Measurements from ENCODE around the gene PIAS4. TPM values are rescaled to one million over a fixed set of nuclear protein-coding genes. Genes with fewer than 3 reads are reported as not detected.

The PIAS4 gene
- total and polyA plus RNA-seq, 10 of the 15 experiments (the other 5 are each of a cell fraction or from before 2014, with no cell fraction given): 0.13 to 25.1 (median 11.3) TPM

DNA sequence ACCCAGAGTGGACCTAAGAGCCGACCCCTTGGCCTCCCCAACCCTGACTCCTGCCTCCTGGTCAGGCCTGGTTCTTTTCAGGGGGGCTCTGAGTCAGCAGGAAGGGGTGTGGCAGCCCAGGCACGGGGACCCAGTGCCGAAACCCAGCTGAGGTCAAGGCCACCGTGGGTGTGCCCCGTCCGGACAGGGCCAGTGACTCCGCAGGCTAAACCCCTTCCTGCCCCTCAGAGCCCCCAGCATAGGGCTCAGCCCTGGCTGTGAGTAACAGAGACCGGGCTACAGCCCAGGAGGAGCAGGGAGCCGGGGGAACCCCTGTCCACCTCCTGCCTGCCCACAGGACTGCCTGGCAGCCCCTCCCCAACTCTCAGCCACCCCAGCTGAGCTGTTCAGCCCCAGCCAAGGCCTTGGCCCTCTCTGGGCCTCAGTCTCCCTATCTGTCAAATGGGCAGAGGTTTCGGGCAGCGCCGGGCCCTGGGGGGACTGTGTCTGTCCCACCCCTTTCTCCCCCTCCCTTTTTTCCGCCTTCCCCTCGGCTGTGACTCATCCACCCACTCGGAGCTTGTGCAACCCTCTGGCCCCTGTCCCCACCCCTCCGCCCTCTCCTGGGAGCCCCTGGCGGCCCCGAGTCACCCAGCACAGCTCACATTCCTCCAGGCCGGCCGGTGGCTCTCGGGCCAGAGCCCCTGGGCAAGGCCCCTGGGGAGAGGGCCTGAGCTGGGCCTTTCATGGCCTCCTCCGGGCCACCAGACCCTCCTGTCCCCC is 50.6 kb downstream of the PIAS4 start:
- intact Hi-C loops (cut with micrococcal nuclease; ENCODE audit: unreplicated experiment): no loop called here
- TF ChIP-seq EGR1 (IDR thresholded peaks at IDR 0.05; ENCODE audit: borderline replicate concordance in 1 of 2, low read depth in 2 of 2, low read length in 2 of 2): peak in 1 of 2 experiments; percentile 49; a peak in 1 of 3 replicates
- TF ChIP-seq, protein P1, sequence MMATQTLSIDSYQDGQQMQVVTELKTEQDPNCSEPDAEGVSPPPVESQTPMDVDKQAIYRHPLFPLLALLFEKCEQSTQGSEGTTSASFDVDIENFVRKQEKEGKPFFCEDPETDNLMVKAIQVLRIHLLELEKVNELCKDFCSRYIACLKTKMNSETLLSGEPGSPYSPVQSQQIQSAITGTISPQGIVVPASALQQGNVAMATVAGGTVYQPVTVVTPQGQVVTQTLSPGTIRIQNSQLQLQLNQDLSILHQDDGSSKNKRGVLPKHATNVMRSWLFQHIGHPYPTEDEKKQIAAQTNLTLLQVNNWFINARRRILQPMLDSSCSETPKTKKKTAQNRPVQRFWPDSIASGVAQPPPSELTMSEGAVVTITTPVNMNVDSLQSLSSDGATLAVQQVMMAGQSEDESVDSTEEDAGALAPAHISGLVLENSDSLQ (IDR thresholded peaks at IDR 0.05): no peak
- H3K27me3 ChIP-seq (replicated peaks in 1 of 2; ENCODE audit: control insufficient read depth in 2 of 2, insufficient read depth in 2 of 2, low read length in 1 of 2): no peaks in the 10 kb centered on the region
- SMC1A ChIA-PET (ENCODE audit: uncharacterized antibody, unreplicated experiment): interaction anchor here (0.8 kb wide), 1 partner anchor 51 kb away, joined by 3 read pairs; no protein-coding TSS in a partner anchor
- DNase-seq (ENCODE audit: low read depth, low spot score) (no peak), ATAC-seq (peak; percentile 9), FAIRE-seq (no peak)
- 30% methylated on average over 15 of the region's 22 CpGs for WGBS (ENCODE audit: insufficient coverage, insufficient replicate concordance, low lambda C conversion rate, missing lambda C conversion rate)
- CTCF ChIA-PET: interaction anchor here (1.4 to 3.1 kb wide), 3 partner anchors 51 to 82 kb away, joined by 3 to 12 read pairs (median 4); no protein-coding TSS in a partner anchor
- H3K9ac ChIP-seq (ENCODE audit: control insufficient read depth, insufficient read depth, low read length): no peak overlapping the region
- peaks cover 25% of the 10 kb centered on the region for H3K4me1 ChIP-seq (ENCODE audit: control insufficient read depth, insufficient read depth, low read length)
- no peak overlapping the region for H2AFZ ChIP-seq (ENCODE audit: control insufficient read depth, low read depth, low read length)
- peaks cover 13% of the 10 kb centered on the region for H4K20me1 ChIP-seq (ENCODE audit: control insufficient read depth, insufficient read depth)
- H3K27ac ChIP-seq (ENCODE audit: control insufficient read depth, insufficient read depth): peak overlapping the region; percentile 87; the same call in 1 of the 2 replicates
- BruUV-seq (replicated peaks): no TSS peak
- peaks cover 11 to 31% of the 10 kb centered on the region in 2 experiments; a peak in 3 of 4 replicates for H3K36me3 ChIP-seq (ENCODE audit: control insufficient read depth in 2 of 2, insufficient read depth in 2 of 2, low read length in 1 of 2)
- peaks cover 78% of the 10 kb centered on the region for H3K79me2 ChIP-seq (ENCODE audit: control insufficient read depth, insufficient read depth, low read length)
- POLR2A ChIA-PET: interaction anchor here (0.6 to 3.2 kb wide), 7 partner anchors 13 to 72 kb away, joined by 3 to 15 read pairs (median 4); partner anchors contain the start of gene EEF2
- H3K4me3 ChIP-seq: no peak overlapping the region
- RAD21 ChIA-PET (ENCODE audit: unreplicated experiment): interaction anchor here (2.6 kb wide), 1 partner anchor 51 kb away, joined by 10 read pairs; no protein-coding TSS in a partner anchor
- H3K4me2 ChIP-seq (ENCODE audit: control insufficient read depth, insufficient read depth): no peak overlapping the region
- H3K9me3 ChIP-seq (replicated peaks; ENCODE audit: control insufficient read depth, insufficient read depth, low read length): no peaks in the 10 kb centered on the region
- in situ Hi-C loops (cut with MboI): no loop called here
